ENCODE measurements around the gene SCAANT1.

The SCAANT1 gene

DNA sequence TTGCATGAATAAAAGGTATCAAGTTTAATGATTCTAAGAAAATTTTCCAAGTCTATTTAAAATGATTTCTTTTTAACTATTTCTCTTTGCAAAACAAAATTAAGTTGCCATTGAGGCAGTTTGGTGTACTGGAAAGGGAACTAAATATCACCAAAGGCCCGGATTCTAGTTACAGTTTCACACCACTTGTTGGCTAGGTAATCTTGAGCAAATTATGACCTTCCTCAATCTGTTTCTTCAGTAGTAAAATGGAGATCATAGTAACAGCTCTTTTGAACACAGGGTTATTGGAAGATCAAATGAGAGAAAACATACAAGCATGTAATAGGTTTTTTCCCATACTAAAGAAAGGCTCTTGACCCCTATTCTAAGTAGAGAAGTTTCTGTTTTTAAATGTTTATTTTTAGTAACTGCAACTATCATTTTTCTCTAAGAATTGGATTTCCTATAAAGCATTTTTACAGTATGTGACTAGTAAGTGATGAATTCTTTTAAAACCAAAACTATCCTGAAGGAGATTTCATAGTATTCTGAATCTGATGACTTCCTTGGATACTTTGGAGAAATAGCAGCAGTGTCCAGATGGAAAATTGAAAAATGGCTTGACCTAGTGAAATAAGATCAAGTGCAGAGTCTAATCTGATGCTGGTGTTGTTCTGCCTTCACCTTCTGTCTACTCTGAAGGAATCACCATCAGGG, 15.7 kb downstream of the SCAANT1 start:
- DNase-seq, result no peak

DNA sequence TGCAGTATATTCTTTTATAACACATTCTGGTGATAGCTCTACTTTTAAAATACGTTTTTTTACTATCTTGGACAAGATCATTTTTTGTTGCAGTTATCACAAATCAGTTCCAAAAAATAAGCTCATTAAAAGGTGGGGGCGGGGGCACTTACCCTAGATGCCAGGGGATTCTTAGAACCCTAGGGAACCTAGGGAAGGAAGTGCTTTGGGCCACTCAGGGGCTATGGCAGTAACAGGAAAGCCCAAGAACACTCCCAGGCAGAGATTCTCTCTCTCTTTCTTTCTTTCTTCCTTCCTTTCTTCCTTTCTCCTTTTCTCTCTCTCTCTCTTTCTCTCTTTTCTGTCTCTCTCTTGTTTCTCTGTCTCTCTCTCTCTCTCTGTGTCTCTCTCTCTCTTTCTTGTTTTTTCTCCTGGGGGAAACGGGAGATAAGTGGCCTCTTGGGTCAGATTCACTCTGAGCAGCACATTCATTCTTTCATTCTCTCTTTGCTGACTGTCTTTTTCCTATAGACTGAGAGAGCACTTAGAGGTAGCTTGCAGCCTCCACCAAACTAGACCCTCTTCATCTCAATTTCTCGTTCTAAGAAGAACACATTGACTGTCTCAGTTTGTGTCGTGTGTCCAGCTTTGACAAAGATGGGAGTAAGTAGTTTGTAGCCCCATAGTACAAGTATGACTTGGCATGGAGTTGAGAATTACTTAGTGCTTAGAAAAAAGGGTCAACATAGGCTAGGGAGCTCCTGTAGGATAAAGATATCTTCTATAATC, 16.6 kb downstream of the SCAANT1 start:
- DNase-seq, result no peak

DNA sequence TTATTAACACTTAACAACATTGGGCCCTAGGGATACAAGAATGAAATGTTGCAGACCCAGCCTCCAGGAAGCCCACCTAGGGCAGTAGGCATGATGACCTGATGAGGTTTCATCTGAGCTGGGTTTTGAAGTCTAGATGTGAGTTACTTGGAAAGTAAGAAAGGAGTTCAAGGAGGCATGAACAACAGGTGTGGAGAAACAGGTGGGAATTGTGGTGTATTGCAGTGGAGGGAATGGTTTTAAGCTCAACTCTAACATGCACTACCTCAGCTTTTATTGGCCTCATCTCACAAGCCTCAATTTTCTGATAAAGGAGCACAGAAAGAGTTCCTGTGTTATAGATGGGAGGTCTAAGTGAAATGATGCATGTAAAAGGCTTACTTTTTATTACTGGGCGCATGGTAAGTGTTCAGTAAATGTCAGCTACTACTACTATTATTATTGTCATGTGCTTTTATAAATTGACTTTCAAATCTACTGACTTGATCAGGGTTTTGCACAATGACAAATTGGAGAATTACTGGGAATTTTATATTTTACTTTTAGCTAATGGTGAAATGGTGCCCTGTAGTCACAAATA, 19.3 kb downstream of the SCAANT1 start:
- no peak for DNase-seq

DNA sequence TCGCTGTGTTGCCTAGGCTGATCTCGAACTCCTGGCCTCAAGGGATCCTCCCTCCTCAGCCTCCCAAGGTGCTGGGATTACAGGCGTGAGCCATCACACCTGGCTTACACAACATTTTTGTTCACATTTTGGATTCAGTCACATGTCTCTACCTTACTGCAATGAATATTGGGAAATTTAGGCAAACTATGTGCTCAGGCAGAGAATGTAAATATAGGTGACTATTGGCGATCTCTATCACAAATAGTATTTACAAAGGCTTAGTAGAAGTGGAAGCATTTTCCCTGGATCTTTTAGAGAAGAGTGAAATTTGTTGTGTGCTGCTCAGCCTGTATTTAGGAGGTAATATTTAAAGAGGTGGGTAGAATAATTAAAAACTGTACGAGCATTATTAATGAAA, 20.7 kb downstream of the SCAANT1 start:
- no peak for DNase-seq

DNA sequence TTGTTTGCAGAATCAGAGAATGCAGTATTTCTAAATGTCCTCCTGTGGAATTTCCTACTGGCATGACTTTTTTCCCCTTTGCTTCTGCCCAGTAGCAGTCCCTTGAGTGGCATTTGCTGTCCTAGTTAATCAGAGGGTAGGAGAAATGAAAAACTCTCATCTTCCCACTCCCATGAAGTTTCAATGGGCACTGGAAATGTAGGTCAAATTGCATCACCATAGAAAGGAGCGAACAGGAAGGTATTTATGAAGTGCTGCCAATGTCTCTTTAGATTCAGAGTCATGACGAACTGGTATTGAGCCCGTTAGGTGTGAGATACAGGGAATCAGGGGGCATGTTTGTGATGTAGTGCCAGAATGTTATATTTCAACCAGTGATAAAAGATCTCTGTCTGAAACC, 25.3 kb downstream of the SCAANT1 start:
- DNase-seq, result no peak

DNA sequence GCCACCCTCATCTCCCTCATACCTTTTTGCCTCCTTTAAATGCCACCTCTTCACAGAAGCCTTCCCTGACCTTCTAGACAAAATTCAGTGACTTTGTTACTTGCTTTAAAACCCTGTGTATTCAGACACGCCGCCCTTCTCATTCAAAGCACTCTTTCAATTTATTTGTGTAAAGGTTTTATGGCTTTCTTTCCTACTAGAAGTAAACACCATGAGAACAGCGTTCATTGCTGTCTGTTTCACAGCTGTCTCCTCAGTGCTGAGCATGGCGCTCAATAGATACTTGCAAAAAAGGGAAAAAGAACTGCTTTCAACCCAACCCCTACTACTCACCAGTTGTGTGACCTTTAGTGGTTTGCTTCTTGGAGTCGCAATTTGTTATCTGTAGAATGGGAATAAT, 31.5 kb downstream of the SCAANT1 start:
- DNase-seq, result no peak

DNA sequence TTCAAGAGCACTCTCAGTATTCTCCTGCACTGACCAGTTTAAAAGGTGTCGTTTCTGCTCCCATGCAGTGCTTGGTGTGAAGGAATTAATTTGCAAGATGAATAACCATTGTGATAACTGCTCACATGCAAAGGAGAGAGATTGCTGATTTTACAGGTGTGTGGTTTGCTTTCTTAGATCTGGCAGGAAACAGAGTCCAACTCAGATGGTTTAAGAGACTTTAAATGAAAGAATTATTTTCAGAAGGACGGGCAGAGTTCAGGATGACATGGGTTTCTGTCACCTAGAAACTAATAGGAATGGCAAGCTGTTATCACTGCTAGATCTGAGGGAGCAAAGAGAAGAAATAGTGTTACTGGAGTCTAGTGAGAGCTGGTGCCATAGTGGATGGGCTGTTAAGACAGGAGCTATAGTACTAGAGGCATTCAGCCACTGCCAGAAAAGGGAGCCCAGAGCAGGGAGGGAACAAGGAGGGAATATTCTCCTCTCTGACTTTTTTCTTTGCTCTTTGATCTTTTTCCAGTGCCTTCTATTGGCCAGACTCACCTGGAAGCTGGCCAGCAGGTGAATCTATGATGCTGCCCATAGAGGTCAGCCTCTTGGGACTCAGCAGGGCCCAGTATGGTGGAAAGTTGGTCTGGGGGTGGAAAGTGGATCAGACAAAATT, 33.7 kb downstream of the SCAANT1 start:
- no peak for DNase-seq

DNA sequence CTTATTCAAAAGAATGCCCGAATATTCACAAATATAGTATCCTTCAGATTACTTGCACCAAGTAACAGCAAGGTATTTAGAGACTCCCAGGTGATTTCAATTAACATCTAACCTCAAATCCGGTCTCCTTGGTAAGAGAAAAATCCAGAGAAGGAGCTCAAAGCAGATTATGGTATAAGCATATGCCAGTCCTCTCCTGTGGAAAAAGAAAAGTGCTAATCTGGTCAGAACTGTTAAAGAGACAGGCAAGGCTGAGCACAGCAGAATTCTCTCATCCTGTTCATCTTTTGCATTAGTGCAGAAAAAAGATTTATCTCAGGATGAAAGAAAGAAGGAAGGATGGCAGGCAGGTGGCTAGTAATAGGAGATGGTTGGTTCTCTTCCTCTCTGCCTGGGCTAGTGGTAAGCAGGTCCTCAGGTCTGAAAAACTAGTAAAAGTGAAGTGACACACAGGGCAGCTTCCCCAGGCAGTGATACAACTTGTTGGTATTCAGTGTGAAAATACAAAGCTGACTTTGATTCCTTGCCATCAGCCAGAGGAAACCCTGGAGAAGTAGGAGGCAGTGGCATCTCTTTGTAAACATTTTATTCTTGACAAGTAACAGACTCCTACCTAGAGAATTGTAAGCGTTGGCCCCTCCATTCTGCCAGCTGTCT, 34.3 kb downstream of the SCAANT1 start:
- DNase-seq, result no peak

DNA sequence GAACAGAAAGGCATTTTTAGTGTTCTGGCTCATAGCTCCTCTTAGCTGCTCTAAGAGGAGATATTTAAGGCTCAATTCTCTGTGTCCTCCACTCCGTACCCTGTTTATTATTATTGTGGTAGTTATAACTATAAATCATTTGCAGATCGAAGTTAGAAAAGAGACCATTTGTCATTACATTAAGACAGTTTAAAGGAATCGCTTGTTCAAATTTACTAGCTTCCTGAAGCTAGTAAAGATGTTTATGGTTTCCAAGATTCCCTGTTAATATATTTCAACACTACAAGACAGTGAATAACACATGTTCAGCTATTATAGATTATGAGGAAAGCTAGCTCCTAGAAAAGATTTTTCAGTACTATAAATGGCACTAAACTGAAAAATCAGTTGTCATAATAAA, 35.9 kb downstream of the SCAANT1 start:
- DNase-seq, result no peak

DNA sequence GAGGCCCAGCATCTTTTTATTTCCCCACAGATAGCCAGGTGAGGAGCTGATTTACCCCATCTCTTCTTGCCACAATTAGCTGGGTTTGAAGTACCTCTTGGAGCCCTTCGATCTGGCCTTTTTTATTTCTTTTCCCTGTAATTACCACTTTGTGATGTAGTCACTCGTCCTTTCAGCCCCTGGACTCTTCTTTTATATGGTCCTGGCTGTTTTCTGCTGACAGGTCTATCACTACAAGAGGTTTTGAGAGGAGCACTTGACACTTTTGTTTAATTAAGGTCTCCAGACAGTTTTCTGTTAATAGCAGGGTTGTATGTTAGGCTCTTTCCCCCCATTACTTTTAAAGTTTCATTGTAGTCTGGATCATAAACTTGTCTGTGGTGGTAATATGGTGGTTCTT, 36.7 kb downstream of the SCAANT1 start:
- no peak for DNase-seq

DNA sequence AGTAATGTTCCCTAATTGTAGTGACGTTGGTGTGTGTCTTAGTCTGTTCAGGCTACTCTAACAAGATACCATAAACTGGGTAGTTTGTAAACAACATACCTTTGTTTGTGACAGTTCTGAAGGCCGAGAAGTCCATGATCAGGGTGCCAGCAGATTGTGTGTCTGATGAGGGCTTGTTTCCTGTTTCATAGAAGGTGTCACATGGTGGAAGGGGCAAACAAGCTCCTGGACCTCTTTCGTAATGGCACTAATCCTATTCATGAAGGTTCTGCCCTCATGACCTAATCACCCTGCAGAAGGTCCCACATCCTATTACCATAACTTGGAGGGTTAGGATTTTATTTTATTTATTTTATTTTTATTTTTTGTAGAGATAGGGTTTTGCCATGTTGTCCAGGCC, 37.4 kb downstream of the SCAANT1 start:
- no peak for DNase-seq

DNA sequence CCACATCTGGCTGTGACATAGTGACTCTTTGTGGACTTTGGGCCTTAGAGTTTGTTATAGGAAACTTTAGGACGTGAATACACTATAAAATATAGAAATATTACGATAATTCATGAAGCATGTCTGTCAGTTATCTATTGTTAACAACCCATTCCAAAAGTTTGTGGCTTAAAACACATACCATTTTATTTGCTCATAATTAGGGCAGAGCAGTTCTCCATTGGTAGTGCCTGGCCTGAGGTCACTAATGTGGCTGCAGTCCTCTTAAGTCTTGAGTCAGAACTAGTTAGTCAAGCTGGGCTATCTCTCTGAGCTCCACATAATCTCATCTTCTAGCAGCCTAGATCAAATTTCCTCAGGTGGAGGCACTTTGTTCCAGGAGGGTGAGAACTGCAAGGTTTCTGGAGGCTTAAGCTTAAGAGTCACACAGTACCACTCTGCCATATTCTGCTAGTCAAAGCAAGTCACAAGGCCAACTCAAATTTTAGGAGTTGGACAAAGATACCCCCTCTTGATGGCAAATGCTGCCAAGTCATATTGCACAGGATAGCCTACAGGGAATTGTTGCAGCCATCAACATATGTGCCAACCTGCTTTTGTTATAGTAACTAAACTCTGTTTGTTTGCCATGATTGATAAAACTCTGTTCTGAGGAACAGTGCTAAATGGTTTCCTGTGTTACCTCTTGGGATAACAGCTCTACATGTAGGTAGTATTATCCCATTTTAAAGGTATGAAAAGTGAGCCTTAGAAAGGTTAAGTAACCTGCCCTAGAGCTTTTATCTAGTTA, 39.9 kb downstream of the SCAANT1 start:
- DNase-seq, result no peak

DNA sequence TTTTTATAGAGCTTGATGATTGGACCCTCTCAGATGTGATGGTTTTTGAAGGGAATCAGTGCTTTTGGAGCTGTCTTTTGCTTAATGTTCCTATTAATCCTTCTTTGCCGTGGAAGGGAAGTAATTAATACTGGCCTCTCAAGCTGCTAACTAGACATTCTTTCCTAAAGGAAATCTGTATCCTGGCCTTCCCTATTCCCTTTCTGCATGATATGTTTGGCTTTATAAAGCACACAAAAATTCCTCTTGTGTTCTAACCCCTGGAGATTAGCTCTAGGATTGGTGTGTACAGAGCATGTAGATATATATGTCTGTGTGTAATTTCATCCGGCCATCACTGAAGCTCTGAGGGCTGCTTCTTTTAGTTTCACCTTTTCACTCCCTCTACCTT, 41.6 kb downstream of the SCAANT1 start:
- DNase-seq, result no peak

DNA sequence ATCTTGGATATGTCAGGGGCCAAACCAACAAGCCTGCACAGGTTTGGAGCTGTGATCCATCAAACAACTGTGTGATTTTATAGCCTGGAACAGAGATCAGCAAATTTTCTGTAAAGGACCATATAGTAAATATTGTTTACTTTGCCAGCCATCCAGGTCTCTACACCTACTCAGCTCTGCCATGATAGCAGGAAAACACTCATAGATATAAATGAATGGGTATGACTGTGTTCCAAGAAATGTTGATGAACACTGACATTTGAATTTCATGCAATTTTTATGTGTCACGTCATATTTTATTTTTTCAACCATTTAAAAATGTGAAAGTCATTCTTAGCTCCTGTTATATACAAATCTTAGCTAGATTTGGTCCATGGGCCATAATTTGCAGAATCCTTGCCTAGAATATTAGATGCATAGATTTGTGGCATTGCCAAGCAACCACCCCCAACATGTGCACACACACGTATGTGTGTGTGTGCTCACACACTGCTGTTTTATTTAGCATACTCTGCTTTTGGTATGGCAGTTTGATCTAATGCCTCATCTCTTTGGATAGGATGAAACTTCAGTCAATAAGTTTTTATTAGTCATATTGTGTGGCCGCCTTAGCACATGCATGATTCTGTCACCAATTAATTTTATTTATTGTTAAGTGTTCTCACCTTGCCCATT, 42.1 kb downstream of the SCAANT1 start:
- no peak for DNase-seq

DNA sequence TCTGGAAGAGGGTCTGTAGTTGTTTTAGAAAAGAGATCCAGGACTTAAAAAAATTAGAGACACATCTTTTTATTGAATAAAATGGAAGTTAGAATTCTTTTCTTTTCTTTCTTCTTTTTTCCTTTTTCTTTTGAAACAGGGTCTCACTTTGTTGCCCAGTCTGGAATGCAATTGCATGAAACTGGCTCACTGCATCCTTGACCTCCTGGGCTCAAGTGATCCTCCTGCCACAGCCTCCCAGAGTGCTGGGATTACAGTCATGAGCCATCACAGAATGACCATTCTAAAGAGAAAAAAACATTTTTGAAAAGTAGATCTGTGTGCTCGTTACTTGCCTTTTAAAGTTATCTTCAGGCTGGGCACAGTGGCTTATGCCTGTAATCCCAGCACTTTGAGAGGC, 45.0 kb downstream of the SCAANT1 start:
- DNase-seq, result no peak

DNA sequence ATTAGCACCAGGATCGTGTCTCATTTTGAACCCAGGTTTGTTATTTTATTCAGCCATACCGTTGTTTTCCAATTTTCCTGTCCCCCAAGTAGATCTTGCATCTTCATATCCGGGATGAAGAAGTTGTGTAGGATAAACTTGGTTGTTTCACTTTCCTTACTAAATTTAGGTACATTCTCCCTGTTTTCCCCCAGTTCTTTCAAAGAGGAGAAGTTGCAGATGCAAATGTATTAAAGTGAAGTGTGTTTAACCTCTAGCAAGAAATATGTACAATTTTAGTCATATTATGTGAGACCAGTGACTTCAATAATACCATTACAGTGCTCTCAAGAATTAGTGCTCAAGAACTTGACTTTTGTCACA, 47.2 kb downstream of the SCAANT1 start:
- no peak for DNase-seq

DNA sequence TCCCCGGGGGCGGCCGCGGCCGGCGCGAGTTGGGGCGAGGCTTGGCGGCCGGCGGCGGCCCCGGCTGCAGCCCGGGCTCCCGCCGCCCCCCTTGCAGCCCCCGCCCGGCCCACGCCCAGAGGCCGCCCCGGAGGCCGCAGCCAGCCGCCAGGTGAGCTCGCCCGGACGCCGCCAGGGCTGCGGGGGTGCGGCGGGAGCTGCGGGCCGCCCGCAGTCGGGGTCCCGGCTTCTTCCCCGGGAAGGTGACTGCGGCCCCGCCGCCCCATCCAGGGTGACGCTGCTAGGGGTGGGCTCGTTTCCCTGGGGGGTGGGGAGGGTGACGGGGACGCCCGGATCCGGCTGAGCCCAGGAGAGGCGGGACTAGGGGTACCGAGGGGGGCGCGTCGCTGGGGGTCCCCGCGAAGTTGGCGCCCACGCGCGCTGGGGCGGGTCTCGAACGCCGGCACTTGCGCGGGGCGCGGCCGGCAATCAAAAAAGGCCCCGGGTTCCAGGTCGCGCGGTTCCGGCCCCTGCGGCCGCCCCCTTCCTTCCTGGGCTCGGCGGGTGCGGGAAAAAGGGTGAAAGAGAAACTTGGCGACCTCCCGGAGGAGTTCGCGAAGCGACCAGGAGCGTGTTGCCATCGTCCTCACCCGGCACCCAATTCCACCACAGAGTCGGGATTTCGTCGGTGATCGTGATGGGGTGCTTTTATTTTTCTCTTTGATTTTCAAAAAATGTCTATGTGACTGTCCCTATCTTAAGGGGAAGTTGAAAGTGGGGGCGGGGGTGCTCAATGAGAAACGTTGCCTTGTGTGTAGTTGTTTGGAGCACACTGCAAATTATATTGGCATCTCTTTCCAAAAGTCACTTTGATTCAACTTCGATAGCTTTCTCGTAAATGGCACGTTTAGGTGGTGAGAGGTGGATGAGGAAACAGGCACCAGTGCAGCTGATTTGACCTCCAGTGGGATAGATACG, 47.9 kb downstream of the SCAANT1 start:
- no peak for DNase-seq

DNA sequence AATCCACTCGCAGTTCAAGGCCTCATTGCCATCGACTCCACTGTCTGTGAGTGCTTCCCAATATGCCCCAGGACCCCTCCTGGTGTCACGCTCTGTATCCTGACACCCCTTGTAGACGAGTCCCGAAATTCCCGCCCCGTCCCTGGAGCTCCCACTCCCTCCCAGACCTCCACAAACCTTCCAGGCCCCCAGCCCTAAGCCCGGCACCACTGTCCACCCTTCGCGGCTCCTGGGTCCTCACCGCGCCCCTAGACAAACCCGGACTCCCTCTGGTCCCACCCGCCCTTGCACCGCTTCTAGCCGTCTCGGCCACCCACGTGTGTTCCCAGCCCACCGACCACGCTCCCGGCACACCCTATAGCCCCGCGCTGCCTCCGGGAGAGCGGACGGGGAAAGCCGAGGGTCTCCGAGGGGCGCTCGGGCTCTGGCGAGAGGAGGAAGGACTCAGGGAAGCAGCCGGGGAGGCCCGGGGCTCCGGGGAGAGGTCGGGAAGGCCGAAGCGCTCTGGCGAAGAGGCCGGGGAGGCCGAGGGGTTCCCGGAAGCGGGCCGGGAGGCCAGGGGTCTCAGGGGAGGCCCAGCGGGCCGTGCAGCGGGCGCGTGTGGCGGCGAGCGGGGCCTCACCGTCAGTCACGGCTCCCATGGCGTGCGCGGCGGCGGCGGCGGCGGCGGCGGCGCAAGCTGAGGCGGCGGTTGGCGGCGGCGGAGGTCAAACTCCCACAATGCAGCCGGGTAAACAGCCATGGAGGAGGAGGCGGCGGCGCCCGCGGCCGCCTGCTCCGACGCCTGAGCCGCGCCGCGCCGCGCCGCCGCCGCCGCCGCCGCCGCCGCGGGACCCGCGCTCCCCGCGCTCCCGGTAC, 48.8 kb downstream of the SCAANT1 start, which contains the start of the genes ATXN7 and THOC7:
Gene ATXN7, plus strand, starts transcription at position 718 of the 858 bp plus-strand sequence. CDS start 48,732 bp downstream, outside the sequence.
Gene THOC7, minus strand, starts transcription at position 656 of the 858 bp plus-strand sequence. Its CDS starts 15 bp downstream, at position 641.
- no peak for DNase-seq

DNA sequence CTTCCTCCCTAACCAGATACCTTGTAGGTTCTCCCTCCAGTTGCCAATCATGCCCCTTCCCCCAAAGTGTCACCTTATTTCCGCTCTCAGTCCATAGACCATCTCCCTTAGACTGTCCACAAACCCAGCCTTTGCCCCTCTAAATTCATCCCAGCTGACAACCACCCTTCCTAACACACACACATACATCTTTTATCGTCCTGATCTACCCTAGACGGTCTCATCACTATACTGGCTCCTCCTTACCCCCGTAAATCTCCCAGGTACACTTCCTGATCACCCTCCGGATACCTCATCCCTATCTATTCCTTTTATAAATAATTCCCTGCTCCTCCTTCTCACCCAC, 49.4 kb downstream of the SCAANT1 start:
- no peak for DNase-seq

All from NCI-H2107 (cell line).